GM08714 (cell line): Measurements from ENCODE around the gene POPDC2.
"Not testable (repeated sequence)": the region's sequence is repeated elsewhere in the genome, so short reads cannot be mapped to it uniquely, and the experiment has no call there.

Source experiments
- H3K4me3 ChIP-seq: fragments of 200-500 bp; sonication (Bioruptor generic); 2 replicates; pipeline ENCODE4 v1.5.1; 2014; ENCODE audit warnings: mild to moderate bottlenecking, low read length, inconsistent platforms
- ZNF274 ChIP-seq: IDR thresholded peaks from 2 replicates; pipeline ENCODE4 v1.6.1; 2012; ENCODE audit warnings: mild to moderate bottlenecking, low read depth, low read length

The POPDC2 gene

GRCh38 chr3:119660474-119661440 is at the start of gene POPDC2:
TSS of gene POPDC2 (minus strand) at chr3:119660589. CDS start at chr3:119660423, 166 bp downstream.
- H3K4me3 ChIP-seq = no peak within 1 kb of the TSS
- no peak for TF ChIP-seq ZNF274

- no peak for TF ChIP-seq ZNF274
- no peak overlapping the region for H3K4me3 ChIP-seq
Measured at GRCh38 chr3:119703820-119704531, 43.6 kb upstream of the POPDC2 start.

GRCh38 chr3:119702530-119703527 is 42.4 kb upstream of the POPDC2 start, which contains the start of gene CFAP91:
TSS of gene CFAP91 (plus strand) at chr3:119703022. CDS start at chr3:119703099, 77 bp downstream.
- no peak for TF ChIP-seq ZNF274
- peak within 1 kb of the TSS; percentile 61; the same call in 1 of the 2 replicates for H3K4me3 ChIP-seq

- no peak overlapping the region for H3K4me3 ChIP-seq
- no peak for TF ChIP-seq ZNF274
Measured at GRCh38 chr3:119700920-119701734, 40.7 kb upstream of the POPDC2 start.

GRCh38 chr3:119700269-119700919 is 40.0 kb upstream of the POPDC2 start:
- no peak for TF ChIP-seq ZNF274
- H3K4me3 ChIP-seq = no peak overlapping the region; the same call in 1 of the 2 replicates

GRCh38 chr3:119697394-119697793 is 37.0 kb upstream of the POPDC2 start:
- no peak for TF ChIP-seq ZNF274
- no peak overlapping the region for H3K4me3 ChIP-seq

GRCh38 chr3:119695480-119695879 is 35.1 kb upstream of the POPDC2 start:
- no peak for TF ChIP-seq ZNF274
- no peak overlapping the region for H3K4me3 ChIP-seq

- no peak for TF ChIP-seq ZNF274
- H3K4me3 ChIP-seq = no peak overlapping the region
Measured at GRCh38 chr3:119690043-119690656, 29.8 kb upstream of the POPDC2 start.

GRCh38 chr3:119683421-119683820 is 23.0 kb upstream of the POPDC2 start:
- no peak for TF ChIP-seq ZNF274

GRCh38 chr3:119681279-119681678 is 20.9 kb upstream of the POPDC2 start:
- TF ChIP-seq ZNF274 = no peak
- no peak overlapping the region for H3K4me3 ChIP-seq

More at GRCh38 chr3:119683421-119683820, 23.0 kb upstream of the POPDC2 start:
- H3K4me3 ChIP-seq = no peak overlapping the region

GRCh38 chr3:119679874-119680273 is 19.5 kb upstream of the POPDC2 start:
- TF ChIP-seq ZNF274 = no peak
- no peak overlapping the region for H3K4me3 ChIP-seq

- H3K4me3 ChIP-seq = not testable (repeated sequence)
Measured at GRCh38 chr3:119678209-119678608, 17.8 kb upstream of the POPDC2 start.
